ENCODE results near the gene CD46. TPM values are rescaled to one million over a fixed set of nuclear protein-coding genes. Genes with fewer than 3 reads are reported as not detected.
A peak's percentile ranks its signal among the peaks of the same experiment; 100 is the strongest.

CD46 gene
- total RNA-seq, 1 donor from 2014 or later: 188 TPM

DNA sequence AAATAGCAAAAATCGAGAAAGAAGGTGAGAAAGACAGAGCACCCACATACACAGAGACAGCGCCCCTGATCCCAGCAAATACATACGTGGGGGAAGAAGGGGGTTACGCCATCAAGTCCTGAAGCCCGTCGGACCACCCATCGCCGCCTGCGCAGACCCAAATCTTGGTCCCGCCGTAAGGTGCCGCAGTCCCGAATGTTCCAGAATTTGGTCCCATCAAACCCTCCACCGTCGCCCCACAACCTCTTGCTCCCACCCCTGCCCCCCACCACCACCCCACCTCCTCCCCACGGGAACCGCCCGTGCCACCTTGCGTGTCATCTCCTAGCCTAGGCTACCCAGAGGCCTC lies 71.7 kb downstream of the CD46 start:
- TF ChIP-seq, protein P1, sequence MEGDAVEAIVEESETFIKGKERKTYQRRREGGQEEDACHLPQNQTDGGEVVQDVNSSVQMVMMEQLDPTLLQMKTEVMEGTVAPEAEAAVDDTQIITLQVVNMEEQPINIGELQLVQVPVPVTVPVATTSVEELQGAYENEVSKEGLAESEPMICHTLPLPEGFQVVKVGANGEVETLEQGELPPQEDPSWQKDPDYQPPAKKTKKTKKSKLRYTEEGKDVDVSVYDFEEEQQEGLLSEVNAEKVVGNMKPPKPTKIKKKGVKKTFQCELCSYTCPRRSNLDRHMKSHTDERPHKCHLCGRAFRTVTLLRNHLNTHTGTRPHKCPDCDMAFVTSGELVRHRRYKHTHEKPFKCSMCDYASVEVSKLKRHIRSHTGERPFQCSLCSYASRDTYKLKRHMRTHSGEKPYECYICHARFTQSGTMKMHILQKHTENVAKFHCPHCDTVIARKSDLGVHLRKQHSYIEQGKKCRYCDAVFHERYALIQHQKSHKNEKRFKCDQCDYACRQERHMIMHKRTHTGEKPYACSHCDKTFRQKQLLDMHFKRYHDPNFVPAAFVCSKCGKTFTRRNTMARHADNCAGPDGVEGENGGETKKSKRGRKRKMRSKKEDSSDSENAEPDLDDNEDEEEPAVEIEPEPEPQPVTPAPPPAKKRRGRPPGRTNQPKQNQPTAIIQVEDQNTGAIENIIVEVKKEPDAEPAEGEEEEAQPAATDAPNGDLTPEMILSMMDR (IDR thresholded peaks at IDR 0.05; ENCODE audit: partially characterized antibody, unreplicated experiment): no peak
- peaks cover 8% of the 10 kb centered on the region for H3K9me3 Mint-ChIP-seq (ENCODE audit: unreplicated experiment)
- no peak overlapping the region for H3K4me3 Mint-ChIP-seq (ENCODE audit: unreplicated experiment)
- H3K4me1 Mint-ChIP-seq (ENCODE audit: low read depth, unreplicated experiment): peaks cover 17% of the 10 kb centered on the region
- H3K27me3 Mint-ChIP-seq (ENCODE audit: unreplicated experiment): peaks cover 6% of the 10 kb centered on the region
- no peaks in the 10 kb centered on the region for H3K36me3 Mint-ChIP-seq (ENCODE audit: unreplicated experiment)
- H3K27ac Mint-ChIP-seq (ENCODE audit: unreplicated experiment): peak overlapping the region; percentile 65
- no peak for DNase-seq

DNA sequence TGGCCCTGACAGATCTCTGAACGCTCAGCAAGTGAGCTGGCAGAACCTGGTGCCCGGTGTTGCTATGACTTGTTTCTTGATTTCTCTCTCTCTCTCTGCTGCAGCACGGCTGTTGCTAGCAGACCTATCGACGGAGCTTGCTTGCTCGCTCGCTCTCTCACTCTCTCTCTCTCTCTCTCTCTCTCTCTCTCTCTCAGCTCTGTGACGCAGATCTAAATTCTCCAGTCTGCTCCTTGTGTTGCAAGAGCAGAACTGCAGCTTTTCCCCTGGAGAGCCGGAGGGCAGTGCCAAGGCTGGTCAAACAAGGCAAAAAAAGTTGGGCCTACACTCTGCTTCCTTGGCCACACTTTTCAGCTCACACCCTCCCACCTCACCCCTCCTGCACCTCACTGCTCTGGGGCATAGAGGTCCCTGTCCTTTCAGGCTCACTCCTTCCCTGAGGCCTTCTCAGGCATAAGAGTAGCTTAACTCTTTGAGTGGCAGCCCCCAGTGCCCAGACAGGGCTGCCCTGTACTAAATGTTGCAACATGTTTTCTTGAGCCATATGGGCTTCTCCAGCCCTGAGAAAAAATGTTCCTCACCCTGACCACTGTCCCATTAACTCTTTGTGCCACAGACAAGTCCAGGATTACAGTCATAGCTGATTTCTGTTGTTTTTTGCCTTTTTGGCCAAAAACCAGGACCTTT lies 72.2 kb downstream of the CD46 start:
- Mint-ChIP-seq H3K9me3 (ENCODE audit: unreplicated experiment) (peaks cover 8% of the 10 kb centered on the region), H3K27ac (ENCODE audit: unreplicated experiment) (peak overlapping the region; percentile 65), H3K36me3 (ENCODE audit: unreplicated experiment) (no peaks in the 10 kb centered on the region), H3K27me3 (ENCODE audit: unreplicated experiment) (peaks cover 6% of the 10 kb centered on the region), H3K4me3 (ENCODE audit: unreplicated experiment) (peak overlapping the region; percentile 58), H3K4me1 (ENCODE audit: low read depth, unreplicated experiment) (peaks cover 17% of the 10 kb centered on the region)
- TF ChIP-seq, protein P1 (IDR thresholded peaks at IDR 0.05; ENCODE audit: partially characterized antibody, unreplicated experiment): peak; percentile 58
- DNase-seq: peak; percentile 60

DNA sequence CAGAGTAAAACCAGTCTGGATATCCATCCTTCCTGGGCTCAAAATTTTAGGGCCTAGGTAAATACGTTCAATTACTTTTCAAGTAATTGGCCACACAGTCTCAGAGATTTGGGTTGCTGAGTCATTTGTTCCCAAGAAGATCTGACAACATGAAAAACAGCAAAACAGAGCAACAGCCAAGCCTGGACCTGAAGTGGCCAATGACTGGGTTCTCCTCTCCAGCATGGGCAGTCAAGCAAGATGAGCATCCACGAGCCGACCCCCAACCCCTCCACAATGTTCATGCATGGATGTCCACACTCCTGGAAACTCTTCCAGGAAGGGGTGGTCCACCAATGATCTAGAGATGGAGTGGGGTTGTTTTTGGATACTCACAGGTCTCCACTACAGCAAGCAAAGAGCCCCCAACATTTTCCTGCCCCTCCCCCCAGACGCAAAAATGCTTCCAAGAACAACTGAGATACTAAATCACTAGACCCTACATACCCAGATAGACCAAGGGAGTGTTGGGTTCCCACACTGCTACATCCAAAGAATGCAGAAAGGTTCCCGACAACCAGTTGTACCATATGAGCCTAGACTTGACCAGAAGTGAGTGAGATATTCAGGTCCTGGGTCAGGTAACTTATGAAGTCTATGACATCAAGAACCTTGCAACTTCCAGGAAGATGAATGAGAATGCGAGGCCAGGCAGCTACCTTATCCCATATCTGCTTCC lies 73.0 kb downstream of the CD46 start:
- TF ChIP-seq, protein P1 (IDR thresholded peaks at IDR 0.05; ENCODE audit: partially characterized antibody, unreplicated experiment): no peak
- Mint-ChIP-seq H3K27me3 (ENCODE audit: unreplicated experiment) (peaks cover 6% of the 10 kb centered on the region), H3K9me3 (ENCODE audit: unreplicated experiment) (peaks cover 8% of the 10 kb centered on the region), H3K27ac (ENCODE audit: unreplicated experiment) (no peak overlapping the region), H3K4me1 (ENCODE audit: low read depth, unreplicated experiment) (peaks cover 17% of the 10 kb centered on the region), H3K36me3 (ENCODE audit: unreplicated experiment) (no peaks in the 10 kb centered on the region), H3K4me3 (ENCODE audit: unreplicated experiment) (no peak overlapping the region)
- no peak for DNase-seq

DNA sequence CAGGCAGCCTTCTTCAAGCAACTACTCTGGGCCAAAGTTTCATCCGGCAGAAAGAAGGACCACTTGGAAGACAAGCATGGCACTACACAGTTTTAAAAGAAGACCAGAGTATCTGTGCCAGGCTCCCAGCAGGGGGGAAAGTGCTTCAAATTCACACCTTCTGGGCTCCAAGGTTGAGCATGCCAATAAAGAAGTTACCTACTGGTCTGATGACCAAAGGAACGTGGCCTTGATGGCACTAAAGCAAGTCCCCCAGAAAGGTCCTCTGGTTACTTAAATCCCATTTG lies 73.5 kb downstream of the CD46 start:
- TF ChIP-seq, protein P1 (IDR thresholded peaks at IDR 0.05; ENCODE audit: partially characterized antibody, unreplicated experiment): no peak
- no peak for DNase-seq
- H3K27me3 Mint-ChIP-seq (ENCODE audit: unreplicated experiment): peaks cover 6% of the 10 kb centered on the region
- no peak overlapping the region for H3K4me3 Mint-ChIP-seq (ENCODE audit: unreplicated experiment)
- H3K9me3 Mint-ChIP-seq (ENCODE audit: unreplicated experiment): peaks cover 8% of the 10 kb centered on the region
- peaks cover 17% of the 10 kb centered on the region for H3K4me1 Mint-ChIP-seq (ENCODE audit: low read depth, unreplicated experiment)
- H3K36me3 Mint-ChIP-seq (ENCODE audit: unreplicated experiment): no peaks in the 10 kb centered on the region
- H3K27ac Mint-ChIP-seq (ENCODE audit: unreplicated experiment): no peak overlapping the region
